MM.1S (cell line): ENCODE measurements around the gene B4GALT6.

Experiments used
- DNase-seq: peaks from one replicate; pipeline ENCODE4 v3.0.0-alpha.2; 2015
- H2AFZ ChIP-seq: fragments of 300-600 bp; sonication (generic); 2 replicates; pipeline ENCODE4 v1.6.0; 2016; ENCODE audit warnings: antibody characterized with exemption, low read length
- H3F3A ChIP-seq: fragments of 300-600 bp; sonication (generic); 2 replicates; pipeline ENCODE4 v1.6.1; 2016; ENCODE audit warnings: mild to moderate bottlenecking, antibody characterized with exemption, low read length, moderate library complexity, mixed read lengths; ENCODE audit not compliant: insufficient read depth
- H3K27ac ChIP-seq: fragments of 300-600 bp; sonication (generic); 2 replicates; pipeline ENCODE4 v1.5.1; 2016; ENCODE audit warnings: mild to moderate bottlenecking, low read length
- H3K27me3 ChIP-seq: fragments of 300-600 bp; sonication (generic); replicated peaks from 2 replicates; pipeline ENCODE4 v1.6.0; 2016; ENCODE audit warnings: low read length; ENCODE audit not compliant: insufficient read depth
- H3K36me3 ChIP-seq: fragments of 300-600 bp; sonication (generic); replicated peaks from 2 replicates; pipeline ENCODE4 v1.6.1; 2016; ENCODE audit warnings: mild to moderate bottlenecking, low read length, mixed read lengths; ENCODE audit not compliant: insufficient read depth
- H3K4me1 ChIP-seq: fragments of 300-600 bp; sonication (generic); 2 replicates; pipeline ENCODE4 v1.6.1; 2016; ENCODE audit warnings: low read length, mixed read lengths
- H3K4me2 ChIP-seq: fragments of 300-600 bp; sonication (generic); 2 replicates; pipeline ENCODE4 v1.6.0; 2016; ENCODE audit warnings: low read depth, low read length
- H3K4me3 ChIP-seq: fragments of 300-600 bp; sonication (generic); 2 replicates; pipeline ENCODE4 v1.5.1; 2016; ENCODE audit warnings: low read length, mixed read lengths
- H3K79me2 ChIP-seq: fragments of 300-600 bp; sonication (generic); 2 replicates; pipeline ENCODE4 v1.6.1; 2016; ENCODE audit warnings: mixed run types, low read length, mixed read lengths
- H3K9ac ChIP-seq: fragments of 300-600 bp; sonication (generic); 2 replicates; pipeline ENCODE4 v1.6.1; 2016; ENCODE audit warnings: low read length, mixed read lengths
- H3K9me2 ChIP-seq: fragments of 300-600 bp; sonication (generic); replicated peaks from 2 replicates; pipeline ENCODE4 v1.6.1; 2016; ENCODE audit warnings: mild to moderate bottlenecking, low read length, mixed read lengths; ENCODE audit not compliant: insufficient read depth
- H3K9me3 ChIP-seq: fragments of 300-600 bp; sonication (generic); replicated peaks from 2 replicates; pipeline ENCODE4 v1.6.1; 2016; ENCODE audit warnings: mild to moderate bottlenecking, low read length, mixed read lengths; ENCODE audit not compliant: insufficient read depth
- H4K20me1 ChIP-seq: fragments of 300-600 bp; sonication (generic); 2 replicates; pipeline ENCODE4 v1.6.1; 2016; ENCODE audit warnings: mild to moderate bottlenecking, low read length, moderate library complexity, mixed read lengths; ENCODE audit not compliant: insufficient read depth
- CTCF ChIP-seq: fragments of 300-600 bp; sonication (generic); IDR thresholded peaks from 2 replicates; pipeline ENCODE4 v1.5.1; 2016; ENCODE audit warnings: antibody characterized with exemption, low read length, mixed read lengths
- EZH2 ChIP-seq: fragments of 300-600 bp; sonication (generic); optimal IDR thresholded peaks from 2 replicates; pipeline ENCODE3; 2017; ENCODE audit warnings: low read depth, mild to moderate bottlenecking, antibody characterized with exemption, low read length, mixed read lengths
- EZH2phosphoT487 ChIP-seq: fragments of 300-600 bp; sonication (generic); IDR thresholded peaks from 2 replicates; pipeline ENCODE4 v1.6.1; 2018; ENCODE audit warnings: antibody characterized with exemption, low read length

The B4GALT6 gene

GRCh38 chr18:31591628-31592027, 92.8 kb downstream of the B4GALT6 start, which contains the start of gene TTR:
TTR (plus strand) TSS chr18:31591877; CDS start chr18:31591903, 26 bp downstream.
- no peaks in the 10 kb centered on the region for H3K9me2 ChIP-seq
- no peak within 1 kb of the TSS for H3K27ac ChIP-seq
- H3K27me3 ChIP-seq: no peaks in the 10 kb centered on the region

DNA sequence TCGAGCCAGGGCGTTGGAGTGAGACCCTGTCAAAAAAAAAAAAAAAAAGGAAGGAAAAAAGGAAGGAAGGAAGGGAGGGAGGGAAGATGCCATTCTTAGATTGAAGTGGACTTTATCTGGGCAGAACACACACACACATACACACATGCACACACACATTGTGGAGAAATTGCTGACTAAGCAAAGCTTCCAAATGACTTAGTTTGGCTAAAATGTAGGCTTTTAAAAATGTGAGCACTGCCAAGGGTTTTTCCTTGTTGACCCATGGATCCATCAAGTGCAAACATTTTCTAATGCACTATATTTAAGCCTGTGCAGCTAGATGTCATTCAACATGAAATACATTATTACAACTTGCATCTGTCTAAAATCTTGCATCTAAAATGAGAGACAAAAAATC, 93.3 kb downstream of the B4GALT6 start:
- H3K27me3 ChIP-seq: no peaks in the 10 kb centered on the region
- H3K9me2 ChIP-seq: no peaks in the 10 kb centered on the region
- H3K79me2 ChIP-seq: no peaks in the 10 kb centered on the region
- no peaks in the 10 kb centered on the region for H3K36me3 ChIP-seq
- no peak overlapping the region for H3K4me3 ChIP-seq
- no peaks in the 10 kb centered on the region for H3K4me1 ChIP-seq
- DNase-seq: no peak
- H3K4me2 ChIP-seq: no peak overlapping the region
- H3K9ac ChIP-seq: no peak overlapping the region
- no peak overlapping the region for H2AFZ ChIP-seq
- TF ChIP-seq EZH2: no peak
- no peak for TF ChIP-seq CTCF
- TF ChIP-seq EZH2phosphoT487: no peak
- H3K27ac ChIP-seq: no peak overlapping the region
- H4K20me1 ChIP-seq: no peaks in the 10 kb centered on the region
- H3F3A ChIP-seq: no peaks in the 10 kb centered on the region
- no peaks in the 10 kb centered on the region for H3K9me3 ChIP-seq

More at GRCh38 chr18:31591628-31592027, 92.8 kb downstream of the B4GALT6 start, which contains the start of gene TTR:
- Histone ChIP-seq H3K4me1 (no peaks in the 10 kb centered on the region), H3K36me3 (no peaks in the 10 kb centered on the region), H2AFZ (no peak within 1 kb of the TSS), H3K79me2 (no peaks in the 10 kb centered on the region), H4K20me1 (no peaks in the 10 kb centered on the region), H3K4me3 (no peak within 1 kb of the TSS), H3K9ac (no peak within 1 kb of the TSS), H3K4me2 (no peak within 1 kb of the TSS), H3F3A (no peaks in the 10 kb centered on the region), H3K9me3 (no peaks in the 10 kb centered on the region)
- no peak for DNase-seq
- TF ChIP-seq EZH2 (no peak), CTCF (no peak), EZH2phosphoT487 (no peak)

GRCh38 chr18:31590570-31590969, 93.8 kb downstream of the B4GALT6 start:
- Histone ChIP-seq H3K9me2 (no peaks in the 10 kb centered on the region), H3K4me1 (no peaks in the 10 kb centered on the region)

More at GRCh38 chr18:31590570-31590969, 93.8 kb downstream of the B4GALT6 start:
- H3K4me3 ChIP-seq: no peak overlapping the region
- no peak overlapping the region for H2AFZ ChIP-seq
- no peak overlapping the region for H3K9ac ChIP-seq
- DNase-seq: no peak
- no peaks in the 10 kb centered on the region for H3F3A ChIP-seq
- H3K27me3 ChIP-seq: no peaks in the 10 kb centered on the region
- H4K20me1 ChIP-seq: no peaks in the 10 kb centered on the region
- no peaks in the 10 kb centered on the region for H3K79me2 ChIP-seq
- TF ChIP-seq EZH2phosphoT487 (no peak), CTCF (no peak), EZH2 (no peak)
- H3K36me3 ChIP-seq: no peaks in the 10 kb centered on the region
- no peak overlapping the region for H3K27ac ChIP-seq
- no peaks in the 10 kb centered on the region for H3K9me3 ChIP-seq
- H3K4me2 ChIP-seq: no peak overlapping the region
